Activated CD4-positive, alpha-beta T cell treated with anti-CD3 and anti-CD28 coated beads, Interleukin-2, amount 50 U/mL, for 16 hours (primary cell): ENCODE data around the gene HIP1.
"Not testable (repeated sequence)": the region's sequence is repeated elsewhere in the genome, so short reads cannot be mapped to it uniquely, and the experiment has no call there.

Source experiments
- DNase-seq: peaks from one replicate; pipeline ENCODE4 v3.0.0-alpha.2; 2020

The HIP1 gene

GRCh38 chr7:75639071-75639885, 99.5 kb downstream of the HIP1 start:
- DNase-seq, result peak; percentile 27

DNA sequence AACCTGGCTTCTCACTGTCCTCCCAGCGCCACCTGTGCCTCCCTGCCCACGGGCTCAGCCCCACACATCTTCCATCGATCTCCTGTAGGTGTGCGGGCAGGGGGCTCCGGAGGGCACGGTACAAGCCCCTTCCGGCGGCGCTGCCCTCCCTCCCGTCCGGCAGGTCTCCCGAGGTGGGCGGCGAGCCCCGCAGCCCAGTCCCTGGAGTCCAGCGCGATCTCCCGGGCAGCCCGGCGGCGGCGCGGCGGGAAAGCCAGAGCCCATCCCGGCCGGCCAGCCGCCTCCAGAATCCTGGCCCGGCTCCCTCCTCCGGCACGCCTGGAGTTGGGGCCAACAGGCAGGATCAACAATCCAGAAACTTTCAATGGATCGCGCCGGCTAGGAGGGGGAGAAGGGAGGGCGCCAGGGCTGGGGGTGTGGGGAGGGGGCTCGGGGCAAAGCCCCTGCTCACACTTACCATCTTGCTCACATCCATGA, 100.1 kb downstream of the HIP1 start:
- DNase-seq, result no peak

DNA sequence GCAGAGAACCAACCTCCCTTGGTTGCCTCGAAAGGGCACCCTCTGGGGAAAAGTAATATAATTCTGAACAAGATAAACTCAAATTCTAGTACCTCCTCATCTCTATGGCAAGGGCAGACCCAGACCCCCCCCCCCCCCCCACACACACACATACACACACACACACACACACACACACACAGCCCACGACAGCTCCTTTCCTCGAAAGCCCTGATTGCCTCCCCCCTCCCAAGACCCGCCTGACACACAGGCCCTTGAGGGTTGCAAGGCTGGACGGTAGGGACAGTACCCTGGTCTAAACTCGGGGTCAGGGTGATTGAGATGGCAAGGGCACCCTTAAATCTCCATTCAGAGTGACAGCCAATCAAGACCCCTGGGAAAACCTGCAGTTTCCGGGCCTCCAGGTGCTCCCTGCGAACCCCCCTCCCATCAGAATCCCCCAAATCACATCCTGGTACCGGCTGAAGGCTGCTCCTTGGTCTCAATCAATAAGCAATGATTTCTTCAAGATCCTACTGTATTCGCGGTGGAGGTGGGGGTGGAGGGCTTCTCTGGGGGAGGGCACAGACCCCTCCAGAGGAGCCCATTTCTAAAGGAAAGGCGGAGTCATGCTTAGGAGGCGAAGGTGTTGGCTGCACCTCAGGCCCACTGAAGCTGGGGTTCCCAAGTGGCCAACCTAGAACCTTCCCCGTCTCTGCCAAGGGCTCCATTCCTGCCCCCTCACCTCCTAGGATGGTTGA, 100.7 kb downstream of the HIP1 start:
- DNase-seq, result no peak

DNA sequence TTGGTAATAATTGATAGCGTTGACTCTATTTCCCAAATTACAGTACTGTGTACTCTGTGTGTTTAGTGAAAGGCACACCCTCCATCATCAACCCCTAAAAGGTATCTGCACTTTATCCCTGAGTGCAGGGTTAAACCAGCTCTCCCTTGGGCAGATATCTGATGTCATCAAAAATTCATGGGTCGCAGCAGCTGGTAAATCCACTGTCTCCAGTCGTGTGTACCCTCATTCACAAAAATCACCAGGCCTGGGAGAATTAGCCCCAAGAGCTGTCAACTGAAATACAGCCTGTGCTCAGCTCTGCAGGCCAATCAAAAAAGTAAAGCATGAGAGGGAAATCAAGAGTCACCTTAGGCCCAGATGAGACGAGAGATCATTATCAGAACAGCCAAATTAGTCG, 103.7 kb downstream of the HIP1 start:
- no peak for DNase-seq

- not testable (repeated sequence) for DNase-seq
Observed at GRCh38 chr7:75632587-75632986, 106.2 kb downstream of the HIP1 start.

DNA sequence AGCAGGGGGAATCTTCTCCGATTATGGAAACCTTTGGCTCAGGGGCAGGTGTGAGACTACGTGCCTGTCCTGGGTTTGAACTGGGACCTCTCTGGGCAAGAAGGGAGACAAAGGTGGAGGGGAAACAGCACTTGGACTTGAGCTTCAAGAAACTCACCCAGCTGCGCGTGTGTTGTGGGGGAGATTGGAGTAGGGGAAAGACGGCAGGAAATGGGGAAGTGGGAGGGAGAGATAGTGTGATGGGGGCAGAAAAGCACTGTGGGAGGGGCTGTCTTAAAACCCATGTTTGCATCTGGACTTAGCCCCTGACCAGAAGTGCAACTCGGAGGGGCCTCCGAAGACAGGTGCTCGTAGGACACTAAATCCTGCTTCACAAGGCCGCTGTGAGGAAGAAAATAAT, 107.0 kb downstream of the HIP1 start:
- no peak for DNase-seq

- DNase-seq, result no peak
Observed at GRCh38 chr7:75630549-75630948, 108.2 kb downstream of the HIP1 start.

- DNase-seq, result no peak
Observed at GRCh38 chr7:75629044-75629443, 109.7 kb downstream of the HIP1 start.

GRCh38 chr7:75628055-75628454, 110.7 kb downstream of the HIP1 start:
- DNase-seq, result no peak

DNA sequence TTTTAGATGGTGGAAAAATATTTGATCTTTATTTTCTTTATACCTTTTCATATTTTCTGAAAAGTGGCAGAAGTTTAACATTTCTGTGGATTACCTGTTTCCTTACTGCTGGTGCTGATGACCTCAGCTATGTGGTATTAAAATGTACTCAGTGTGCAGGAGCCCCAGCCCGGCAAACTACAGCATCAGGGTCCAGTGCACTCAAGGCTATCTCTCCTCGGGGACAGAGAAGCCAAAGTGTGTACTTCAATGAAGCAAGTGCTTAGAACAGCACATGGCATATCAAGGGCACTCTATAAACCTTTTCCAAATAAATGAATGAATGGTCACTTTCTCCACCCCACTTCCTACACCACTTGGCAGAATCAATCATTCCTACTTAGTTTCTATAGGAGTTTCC, 111.8 kb downstream of the HIP1 start:
- DNase-seq, result no peak

DNA sequence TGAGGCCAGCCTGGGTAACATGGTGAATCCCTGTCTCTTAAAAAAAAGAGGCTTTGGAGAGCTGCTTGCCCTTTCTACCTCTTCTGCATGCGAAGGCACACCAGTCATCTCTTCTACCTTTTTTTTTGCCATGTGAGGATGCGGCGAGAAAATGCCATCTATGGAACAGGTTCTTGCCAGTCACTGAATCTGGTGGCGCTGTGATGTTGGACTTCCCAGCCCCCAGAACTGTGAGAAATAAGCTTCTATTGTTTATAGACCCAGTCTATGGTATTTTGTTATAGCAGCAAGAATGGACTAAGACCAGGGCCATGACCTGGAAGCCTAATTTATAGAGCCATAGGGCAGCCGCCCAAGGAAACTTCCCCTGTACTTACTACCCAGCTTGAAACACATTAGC, 112.9 kb downstream of the HIP1 start:
- no peak for DNase-seq

GRCh38 chr7:75624134-75624832, 114.5 kb downstream of the HIP1 start:
- DNase-seq, result no peak

DNA sequence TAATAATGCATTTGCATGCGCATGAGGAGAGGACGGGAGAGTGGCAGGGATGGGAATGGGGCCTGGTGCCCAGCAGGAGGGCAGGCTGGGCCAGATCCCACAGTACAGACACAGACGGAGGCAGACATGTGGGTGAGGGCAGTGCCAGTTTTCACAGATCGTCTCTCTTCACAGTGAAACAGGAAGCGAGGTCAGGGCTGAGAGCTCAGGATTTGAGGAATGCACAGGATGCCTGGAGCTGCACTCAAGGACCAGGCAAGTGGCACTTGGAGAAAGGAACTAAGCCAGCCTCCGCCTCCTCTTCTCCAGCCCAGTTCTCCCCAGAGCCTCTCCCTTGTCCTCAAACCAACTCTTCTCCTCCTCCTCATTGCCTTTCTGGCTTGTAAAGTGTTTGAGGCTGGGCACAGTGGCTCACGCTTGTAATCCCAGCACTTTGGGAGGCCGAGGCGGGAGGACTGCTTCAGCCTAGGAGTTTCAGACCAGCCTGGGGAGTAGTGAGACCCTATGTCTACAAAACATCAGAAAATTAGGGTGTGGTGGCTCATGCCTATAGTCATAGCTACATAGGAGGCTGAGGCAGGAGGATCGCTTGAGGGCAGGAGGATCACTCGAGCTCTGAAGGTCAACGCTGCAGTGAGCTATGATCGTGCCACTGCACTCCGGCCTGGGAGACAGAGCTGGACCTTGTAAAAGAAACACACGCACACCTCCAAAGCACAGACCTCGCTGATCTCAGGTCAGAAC, 115.2 kb downstream of the HIP1 start:
- DNase-seq, result no peak

- no peak for DNase-seq
Observed at GRCh38 chr7:75621124-75621523, 117.6 kb downstream of the HIP1 start.

DNA sequence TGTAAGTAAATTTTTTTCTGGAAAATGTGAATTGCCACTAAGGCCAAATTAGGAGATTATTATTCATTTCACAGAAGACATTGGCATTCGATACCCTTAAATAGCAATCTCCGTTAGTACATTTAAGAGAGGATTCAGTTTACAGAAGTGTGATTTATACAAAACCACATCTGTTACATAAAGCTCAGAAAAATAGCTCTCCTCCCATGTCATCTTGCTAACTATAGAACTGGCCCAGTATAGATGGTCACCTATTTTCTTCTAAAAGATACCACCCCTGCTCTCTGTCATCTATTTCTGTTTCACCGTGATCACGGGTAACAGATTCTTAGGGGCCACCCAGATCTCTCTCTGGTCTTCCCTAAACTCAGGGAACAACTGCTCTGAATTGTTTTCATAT, 119.1 kb downstream of the HIP1 start:
- no peak for DNase-seq

- DNase-seq, result peak; percentile 87
Observed at GRCh38 chr7:75617634-75618234, 121.0 kb downstream of the HIP1 start.

DNA sequence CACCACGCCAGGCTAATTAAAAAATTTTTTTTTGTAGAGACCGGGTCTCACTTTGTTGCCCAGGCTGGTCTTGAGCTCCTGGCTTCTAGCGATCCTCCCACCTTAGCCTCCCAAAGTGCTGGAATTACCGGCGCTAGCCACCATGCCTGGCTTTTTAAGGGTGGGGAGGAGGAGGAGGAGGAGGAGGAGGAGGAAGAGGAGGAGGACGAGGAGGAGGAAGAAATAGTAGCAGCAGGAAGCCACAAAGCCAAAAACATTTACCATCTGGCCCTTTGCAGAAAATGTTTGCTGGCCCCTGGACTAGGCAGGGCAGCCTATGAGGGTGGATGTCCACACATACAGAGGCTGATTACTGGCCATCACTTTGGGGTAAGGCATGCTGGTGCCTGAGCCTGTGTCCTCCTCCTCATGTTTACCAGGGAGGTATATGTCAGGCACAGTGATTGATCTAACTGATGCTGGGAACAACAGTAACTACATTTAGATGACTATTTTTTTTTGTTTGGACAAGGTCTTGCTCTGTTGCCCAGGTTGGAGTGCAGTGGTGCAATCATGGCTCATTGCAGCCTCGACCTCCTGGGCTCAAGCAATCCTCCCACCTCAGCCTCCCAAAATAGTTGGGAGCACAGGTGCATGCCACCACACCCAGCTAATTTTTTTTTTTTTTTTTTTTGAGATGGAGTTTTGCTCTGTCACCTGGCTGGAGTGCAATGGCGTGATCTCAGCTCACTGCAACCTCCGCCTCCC, 122.1 kb downstream of the HIP1 start:
- no peak for DNase-seq

DNA sequence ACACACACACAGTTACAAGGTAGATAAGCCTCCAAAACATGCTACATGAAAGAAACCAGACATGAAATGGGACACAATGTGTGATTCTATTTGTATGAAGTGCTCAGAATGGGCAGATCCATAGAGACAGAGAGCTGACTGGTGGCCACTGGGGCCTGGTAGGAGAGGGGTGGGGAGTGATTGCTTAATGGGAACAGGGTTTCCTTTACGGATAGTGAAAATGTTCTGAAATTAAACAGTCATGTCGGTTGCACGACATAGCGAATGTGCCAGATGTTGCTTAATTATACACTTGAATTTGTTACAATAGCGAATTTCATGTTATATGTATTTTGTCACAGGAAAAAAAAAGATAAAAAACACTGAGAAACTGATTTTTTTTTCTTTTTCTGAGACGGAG, 124.3 kb downstream of the HIP1 start:
- DNase-seq, result no peak

DNA sequence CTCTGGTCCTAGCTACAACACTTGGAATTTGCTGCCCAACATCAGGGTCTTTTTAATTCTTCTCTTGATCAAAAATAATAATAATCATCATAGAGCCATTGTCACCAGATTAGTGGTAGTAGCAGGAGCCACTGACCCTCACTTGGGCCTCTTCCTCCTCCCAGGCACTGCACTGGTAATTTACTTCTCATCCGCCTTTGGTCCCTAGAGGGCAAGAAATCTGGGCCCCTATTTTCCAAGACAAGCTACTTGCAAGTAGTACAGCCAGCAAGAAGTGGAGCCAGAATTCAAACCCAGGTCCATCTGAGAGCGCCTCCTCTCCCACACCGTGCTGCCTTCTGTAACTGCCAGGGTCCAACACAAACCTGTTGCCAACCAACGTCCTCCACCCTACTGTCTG, 125.4 kb downstream of the HIP1 start:
- no peak for DNase-seq

DNA sequence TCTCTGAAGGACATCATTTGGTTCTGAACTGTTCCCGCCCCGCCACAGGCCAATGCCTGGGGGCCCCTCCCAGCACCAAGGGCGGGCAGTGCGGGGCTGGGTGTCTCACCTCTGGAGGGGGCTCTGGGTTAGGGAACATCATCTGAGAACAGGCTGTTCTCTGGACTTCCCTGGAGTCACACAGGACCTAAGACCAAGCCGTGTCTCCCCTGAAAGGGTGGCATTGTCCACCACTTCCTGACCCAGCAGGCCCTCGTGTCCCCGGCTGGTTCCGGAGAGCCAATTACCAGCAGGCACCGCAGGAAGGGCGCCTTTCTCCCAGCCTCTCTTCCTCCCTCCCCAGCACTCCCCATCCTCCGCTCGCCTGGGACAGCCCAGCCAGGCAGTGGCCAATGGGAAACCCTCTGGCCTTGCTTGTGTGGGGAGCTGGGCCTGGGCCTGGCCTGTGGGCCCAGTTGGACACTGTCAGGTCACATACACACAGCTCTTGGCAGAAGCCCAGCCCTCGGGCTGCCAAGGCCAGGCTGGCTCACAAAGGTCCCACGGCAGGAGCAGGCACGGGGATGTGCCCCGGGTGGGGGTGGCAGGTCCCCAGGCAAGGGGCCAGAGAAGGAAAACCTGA, 127.1 kb downstream of the HIP1 start:
- DNase-seq, result no peak

DNA sequence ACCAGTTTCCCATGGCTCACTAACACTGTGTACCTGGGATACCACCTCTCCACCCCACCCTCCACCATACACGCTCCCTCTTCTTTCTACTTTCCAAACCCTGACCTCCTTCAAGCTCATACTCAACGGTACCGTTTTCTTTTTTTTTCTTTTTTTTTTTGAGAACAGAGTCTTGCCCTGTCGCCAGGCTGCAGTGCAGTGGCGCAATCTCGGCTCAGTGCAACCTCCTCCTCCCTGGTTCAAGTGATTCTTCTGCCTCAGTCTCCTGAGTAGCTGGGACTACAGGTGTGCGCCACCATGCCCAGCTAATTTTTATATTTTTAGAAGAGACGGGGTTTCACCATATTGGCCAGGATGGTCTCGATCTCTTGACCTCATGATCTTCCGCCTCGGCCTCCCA, 129.3 kb downstream of the HIP1 start:
- not testable (repeated sequence) for DNase-seq
